Calu3 (cell line): ENCODE data around the gene SLC13A1. TPM values are rescaled to one million over a fixed set of nuclear protein-coding genes. Genes with fewer than 3 reads are reported as not detected.
A peak's percentile ranks its signal among the peaks of the same experiment; 100 is the strongest.

ENCODE experiments used
- BruUV-seq: library from RNA; stranded (reverse); fragments of 400-500 nt; replicated peaks from 2 replicates; lab custom pipeline; 2021; lab: Mats Ljungman, UMichigan
- CTCF ChIA-PET: fragments of 300-600 bp; sonication (Branson Sonifier 250); formaldehyde crosslinking; loops from one replicate; lab custom pipeline; 2022; ENCODE audit warnings: antibody characterized with exemption; lab: Charles Lee
- DNase-seq: peaks from one replicate; pipeline ENCODE4 v3.0.0; 2022
- H3K27ac Mint-ChIP-seq: one replicate; pipeline ENCODE4 v1.8.0; 2022; ENCODE audit warnings: mixed read lengths; ENCODE audit not compliant: unreplicated experiment
- H3K27me3 Mint-ChIP-seq: one replicate; pipeline ENCODE4 v1.8.0; 2022; ENCODE audit warnings: mixed read lengths; ENCODE audit not compliant: unreplicated experiment
- H3K36me3 Mint-ChIP-seq: one replicate; pipeline ENCODE4 v1.8.0; 2022; ENCODE audit warnings: mild to moderate bottlenecking, moderate library complexity, mixed read lengths; ENCODE audit not compliant: insufficient read depth, unreplicated experiment
- H3K4me1 Mint-ChIP-seq: one replicate; pipeline ENCODE4 v1.8.0; 2022; ENCODE audit warnings: mild to moderate bottlenecking, low read depth, mixed read lengths; ENCODE audit not compliant: unreplicated experiment
- H3K4me3 Mint-ChIP-seq: one replicate; pipeline ENCODE4 v1.8.0; 2022; ENCODE audit warnings: mild to moderate bottlenecking, low read depth, moderate library complexity, mixed read lengths; ENCODE audit not compliant: unreplicated experiment
- H3K9me3 Mint-ChIP-seq: one replicate; pipeline ENCODE4 v1.8.0; 2022; ENCODE audit warnings: low read depth, mixed read lengths; ENCODE audit not compliant: unreplicated experiment
- CTCF ChIP-seq: fragments of 200-600 bp; IDR thresholded peaks from one replicate; pipeline ENCODE4 v1.8.0; 2022; ENCODE audit warnings: antibody characterized with exemption; ENCODE audit not compliant: unreplicated experiment
- intact Hi-C: fragments of 100-400 bp; cut with micrococcal nuclease; formaldehyde crosslinking; loops from one replicate; pipeline ENCODE4 v1.10.0; 2022; ENCODE audit not compliant: unreplicated experiment
- total RNA-seq: library from RNA; stranded (reverse); gene quantifications from 2 replicates; pipeline ENCODE4 v1.2.3, GENCODE V29; 2022

The SLC13A1 gene
- total RNA-seq, 1 experiment from 2014 or later: not detected

GRCh38 chr7:123211545-123211944, 11.8 kb upstream of the SLC13A1 start:
- peaks cover 3% of the 10 kb centered on the region for H3K9me3 Mint-ChIP-seq
- no TSS peak for BruUV-seq
- H3K4me1 Mint-ChIP-seq: peaks cover 22% of the 10 kb centered on the region
- TF ChIP-seq CTCF: no peak
- H3K4me3 Mint-ChIP-seq: no peak overlapping the region
- intact Hi-C loops: no loop called here
- CTCF ChIA-PET: no interaction called here
- DNase-seq: no peak
- no peaks in the 10 kb centered on the region for H3K36me3 Mint-ChIP-seq
- H3K27ac Mint-ChIP-seq: no peak overlapping the region
- no peaks in the 10 kb centered on the region for H3K27me3 Mint-ChIP-seq

GRCh38 chr7:123210986-123211385, 11.2 kb upstream of the SLC13A1 start:
- BruUV-seq: no TSS peak
- Mint-ChIP-seq H3K36me3 (no peaks in the 10 kb centered on the region), H3K9me3 (peaks cover under 1% of the 10 kb centered on the region), H3K27me3 (no peaks in the 10 kb centered on the region), H3K4me1 (peaks cover 27% of the 10 kb centered on the region), H3K4me3 (no peak overlapping the region), H3K27ac (no peak overlapping the region)
- CTCF ChIA-PET: no interaction called here
- no peak for DNase-seq
- intact Hi-C loops: no loop called here
- no peak for TF ChIP-seq CTCF

- Mint-ChIP-seq H3K27me3 (no peaks in the 10 kb centered on the region), H3K36me3 (no peaks in the 10 kb centered on the region), H3K27ac (no peak overlapping the region), H3K4me1 (peaks cover 31% of the 10 kb centered on the region), H3K9me3 (no peaks in the 10 kb centered on the region), H3K4me3 (no peak overlapping the region)
- peak; percentile 13 for DNase-seq
- no TSS peak for BruUV-seq
- CTCF ChIA-PET: interaction anchor here (0.7 to 1.9 kb wide), 4 partner anchors 11 to 158 kb away, joined by 3 to 7 read pairs (median 5); no protein-coding TSS in a partner anchor
- no peak for TF ChIP-seq CTCF
- intact Hi-C loops: loop anchor here (1.0 kb wide), 1 partner anchor 158 kb away; no protein-coding TSS in a partner anchor
Measured at GRCh38 chr7:123209786-123210185, 10.0 kb upstream of the SLC13A1 start.

- H3K4me3 Mint-ChIP-seq: no peak overlapping the region
- TF ChIP-seq CTCF: peak; percentile 45
- H3K27me3 Mint-ChIP-seq: no peaks in the 10 kb centered on the region
- H3K9me3 Mint-ChIP-seq: no peaks in the 10 kb centered on the region
- H3K27ac Mint-ChIP-seq: no peak overlapping the region
- H3K4me1 Mint-ChIP-seq: peaks cover 39% of the 10 kb centered on the region
- BruUV-seq: no TSS peak
- CTCF ChIA-PET: interaction anchor here (1.4 to 1.9 kb wide), 2 partner anchors 18 to 158 kb away, joined by 6 to 28 read pairs; no protein-coding TSS in a partner anchor
- no peaks in the 10 kb centered on the region for H3K36me3 Mint-ChIP-seq
- DNase-seq: no peak
- intact Hi-C loops: loop anchor here (1.0 kb wide), 1 partner anchor 159 kb away; no protein-coding TSS in a partner anchor
Measured at GRCh38 chr7:123208793-123209192, 9.0 kb upstream of the SLC13A1 start.
